Measurements from ENCODE around the gene CAMK1D.

- TF ChIP-seq POLR2A (IDR thresholded peaks at IDR 0.05) = no peak
- no peak for TF ChIP-seq CTCF (IDR thresholded peaks at IDR 0.05)
Observed at GRCh38 chr10:12727832-12728215, 378.5 kb downstream of the CAMK1D start.

Measured in heart left ventricle (tissue), 13 donors.